GM20000 (cell line): ENCODE data around the gene UBASH3B.

Experiments used
- DNase-seq: peaks from one replicate; pipeline ENCODE4 v3.0.0; 2012; ENCODE audit warnings: low spot score
- TF ChIP-seq, protein P1 (sequence below): IDR thresholded peaks from 2 replicates; pipeline ENCODE4 v1.5.1; 2012; ENCODE audit warnings: mild to moderate bottlenecking, control low read depth; ENCODE audit errors: extremely low read depth, missing control alignments

UBASH3B gene

GRCh38 chr11:122661182-122661945 lies 5.8 kb downstream of the UBASH3B start:
- DNase-seq: no peak

GRCh38 chr11:122663056-122663740 lies 7.7 kb downstream of the UBASH3B start:
- TF ChIP-seq, protein P1, sequence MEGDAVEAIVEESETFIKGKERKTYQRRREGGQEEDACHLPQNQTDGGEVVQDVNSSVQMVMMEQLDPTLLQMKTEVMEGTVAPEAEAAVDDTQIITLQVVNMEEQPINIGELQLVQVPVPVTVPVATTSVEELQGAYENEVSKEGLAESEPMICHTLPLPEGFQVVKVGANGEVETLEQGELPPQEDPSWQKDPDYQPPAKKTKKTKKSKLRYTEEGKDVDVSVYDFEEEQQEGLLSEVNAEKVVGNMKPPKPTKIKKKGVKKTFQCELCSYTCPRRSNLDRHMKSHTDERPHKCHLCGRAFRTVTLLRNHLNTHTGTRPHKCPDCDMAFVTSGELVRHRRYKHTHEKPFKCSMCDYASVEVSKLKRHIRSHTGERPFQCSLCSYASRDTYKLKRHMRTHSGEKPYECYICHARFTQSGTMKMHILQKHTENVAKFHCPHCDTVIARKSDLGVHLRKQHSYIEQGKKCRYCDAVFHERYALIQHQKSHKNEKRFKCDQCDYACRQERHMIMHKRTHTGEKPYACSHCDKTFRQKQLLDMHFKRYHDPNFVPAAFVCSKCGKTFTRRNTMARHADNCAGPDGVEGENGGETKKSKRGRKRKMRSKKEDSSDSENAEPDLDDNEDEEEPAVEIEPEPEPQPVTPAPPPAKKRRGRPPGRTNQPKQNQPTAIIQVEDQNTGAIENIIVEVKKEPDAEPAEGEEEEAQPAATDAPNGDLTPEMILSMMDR: no peak

More at GRCh38 chr11:122661182-122661945, 5.8 kb downstream of the UBASH3B start:
- TF ChIP-seq, protein P1: no peak

DNA sequence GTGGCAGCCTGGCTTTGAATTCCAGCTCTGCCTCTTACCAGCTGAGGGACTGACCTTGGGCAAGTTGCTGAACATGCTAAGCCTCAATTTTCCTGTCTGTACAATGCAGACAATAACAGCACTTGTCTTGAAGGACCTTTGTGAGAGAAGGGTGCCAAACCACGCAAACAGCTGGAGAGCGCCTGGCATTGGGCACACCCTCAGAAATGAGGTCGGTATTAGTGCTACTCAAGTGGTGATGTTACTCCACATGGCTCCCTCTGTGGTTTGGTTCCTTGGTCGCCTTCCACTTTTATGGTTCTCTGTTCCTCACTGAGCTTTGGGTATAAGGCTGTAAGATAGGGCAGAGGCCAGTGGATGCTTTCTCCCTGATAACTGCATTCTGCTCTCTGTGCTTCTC lies 8.2 kb downstream of the UBASH3B start:
- TF ChIP-seq, protein P1: no peak
- DNase-seq: no peak

More at GRCh38 chr11:122663056-122663740, 7.7 kb downstream of the UBASH3B start:
- no peak for DNase-seq

GRCh38 chr11:122664188-122664587 lies 8.7 kb downstream of the UBASH3B start:
- DNase-seq: no peak
- TF ChIP-seq, protein P1: no peak

GRCh38 chr11:122665861-122666260 lies 10.3 kb downstream of the UBASH3B start:
- TF ChIP-seq, protein P1: no peak
- DNase-seq: no peak

DNA sequence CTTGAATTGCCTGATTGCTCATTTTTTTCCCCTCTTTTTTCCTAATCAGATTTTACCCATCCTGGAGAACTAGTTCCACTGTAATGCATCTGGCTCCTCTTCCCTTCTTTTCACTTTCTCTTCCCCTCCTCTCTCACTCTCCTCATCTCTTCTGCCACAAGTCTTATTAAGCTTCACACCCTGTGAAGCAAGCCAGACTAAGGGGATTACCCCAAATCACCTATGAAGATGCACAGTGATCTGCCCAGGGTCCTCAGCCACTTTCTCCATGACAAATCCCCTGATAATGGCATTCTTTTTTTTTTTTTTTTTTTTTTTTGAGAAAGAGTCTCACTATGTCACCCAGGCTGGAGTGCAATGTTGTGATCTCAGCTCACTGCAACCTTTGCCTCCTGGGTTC lies 11.2 kb downstream of the UBASH3B start:
- no peak for DNase-seq
- TF ChIP-seq, protein P1: no peak

GRCh38 chr11:122668562-122669090 lies 13.1 kb downstream of the UBASH3B start:
- TF ChIP-seq, protein P1: no peak
- DNase-seq: no peak
